ENCODE measurements around the gene NCKAP5.

Gene NCKAP5

GRCh38 chr2:133315280-133315679 is 253.0 kb downstream of the NCKAP5 start:
- DNase-seq: no peak

DNA sequence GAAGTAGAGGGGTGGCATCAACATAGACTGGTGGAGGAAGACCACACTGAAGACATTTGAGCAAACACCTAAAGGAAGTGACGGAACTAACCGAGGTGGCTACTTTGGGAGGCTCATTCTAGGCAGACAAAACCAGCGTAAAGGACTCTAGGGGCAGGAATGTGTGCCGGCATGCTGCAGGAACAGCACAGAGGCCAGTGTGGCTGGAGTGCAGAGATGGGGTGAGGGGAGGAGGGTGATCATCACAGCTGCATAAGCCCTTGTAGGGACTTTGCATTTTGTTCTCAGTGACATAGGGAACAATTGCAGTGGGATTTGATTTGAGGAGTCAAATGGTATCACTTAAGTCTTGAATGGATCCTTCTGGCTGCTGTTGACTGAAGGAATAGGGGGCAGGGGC is 253.5 kb downstream of the NCKAP5 start:
- DNase-seq: no peak

GRCh38 chr2:133312038-133312729 is 256.1 kb downstream of the NCKAP5 start:
- no peak for DNase-seq

DNA sequence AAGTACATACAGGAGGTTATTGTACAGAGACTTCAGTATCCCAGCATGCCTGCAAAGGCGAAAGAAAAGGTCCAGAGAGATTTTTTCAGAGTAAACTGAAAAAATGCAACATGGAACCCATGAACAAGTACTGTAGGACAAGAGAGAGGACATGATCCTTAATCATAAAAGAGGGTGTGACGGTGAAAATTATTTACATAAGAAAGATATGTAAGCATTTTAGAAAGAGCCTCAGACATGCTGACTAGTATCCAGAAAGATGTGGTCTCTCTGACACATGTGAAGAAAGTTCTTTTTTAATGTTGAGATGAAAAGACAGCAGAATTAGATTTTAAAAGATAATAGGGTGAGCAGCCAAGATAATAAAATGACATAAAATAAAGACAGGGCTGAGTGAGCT is 262.0 kb downstream of the NCKAP5 start:
- DNase-seq: no peak

GRCh38 chr2:133304344-133304743 is 263.9 kb downstream of the NCKAP5 start:
- no peak for DNase-seq

GRCh38 chr2:133303150-133303549 is 265.1 kb downstream of the NCKAP5 start:
- no peak for DNase-seq

DNA sequence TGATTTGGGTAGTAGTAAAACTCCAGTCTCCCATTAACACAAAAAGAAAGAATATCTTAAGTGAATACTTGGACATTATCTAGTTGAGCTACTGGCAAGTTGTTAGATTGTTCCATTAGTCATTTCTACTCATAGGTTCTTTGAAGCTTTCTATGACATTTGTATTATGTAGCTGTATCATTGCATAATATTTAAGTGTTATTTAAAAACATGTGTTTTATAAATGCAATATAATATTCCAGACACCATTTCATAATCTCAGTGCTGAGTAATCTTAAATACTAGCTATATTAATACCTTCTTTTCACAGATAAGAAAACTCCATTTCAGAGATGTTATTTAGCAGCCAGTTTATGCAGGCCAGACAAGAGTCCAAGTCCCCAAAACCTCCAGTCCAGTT is 271.9 kb downstream of the NCKAP5 start:
- DNase-seq: no peak

DNA sequence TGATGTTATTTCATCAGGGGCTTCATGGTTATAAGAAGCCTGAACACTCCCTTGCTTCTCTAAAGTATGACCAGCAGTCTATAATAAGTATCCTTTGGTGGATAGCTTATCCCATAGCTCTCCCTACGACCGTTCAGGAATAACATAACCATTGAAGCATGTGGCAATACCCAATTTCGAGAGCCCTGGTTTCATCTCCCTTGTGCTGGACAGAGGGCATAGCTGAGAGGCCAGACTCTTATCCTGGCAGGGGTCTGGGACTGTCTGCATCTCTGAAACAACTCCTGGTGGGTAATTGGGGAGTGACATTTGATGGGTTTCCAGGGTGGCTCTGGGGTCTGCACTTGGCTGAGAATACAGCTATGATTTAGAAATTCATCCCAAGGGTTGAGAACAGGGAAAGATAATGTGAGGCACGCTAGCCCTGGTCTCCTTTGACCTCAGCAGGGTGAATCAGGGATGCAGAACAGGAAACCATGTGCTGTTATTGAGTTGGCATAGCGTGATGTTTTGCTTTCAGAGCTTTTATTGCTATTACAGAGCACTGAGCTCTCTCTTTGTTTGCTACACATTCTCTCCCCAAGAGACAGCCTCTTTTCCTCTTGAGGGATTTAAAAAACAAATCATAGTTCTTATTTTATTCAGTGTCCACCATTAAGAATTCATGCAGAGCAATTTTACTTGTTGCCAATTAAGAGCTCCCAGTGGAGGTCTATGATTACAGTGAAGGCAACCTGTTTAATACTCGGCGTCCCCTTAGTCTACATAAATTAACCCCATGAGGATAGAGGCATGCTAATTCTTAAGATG is 274.5 kb downstream of the NCKAP5 start:
- DNase-seq: no peak

DNA sequence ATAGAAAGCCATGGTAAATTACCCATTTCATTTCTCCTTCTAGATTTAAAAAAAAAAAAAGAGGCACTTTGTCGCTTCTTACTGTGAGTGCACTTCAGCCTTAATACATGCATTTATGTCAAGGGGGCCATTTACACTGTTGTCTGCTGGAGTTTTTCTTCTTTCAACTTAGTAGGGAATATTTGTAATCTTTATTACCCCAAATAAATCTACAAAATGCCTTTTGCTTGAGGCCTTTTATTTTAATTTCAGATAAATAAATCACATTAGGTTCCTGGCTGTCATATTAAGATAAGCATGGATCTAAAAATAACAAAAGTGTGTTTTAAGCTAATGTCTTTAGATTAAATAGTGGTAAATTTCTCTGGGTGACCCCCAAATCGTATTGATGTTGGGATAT is 276.0 kb downstream of the NCKAP5 start:
- DNase-seq: no peak

GRCh38 chr2:133287709-133288108 is 280.6 kb downstream of the NCKAP5 start:
- no peak for DNase-seq

GRCh38 chr2:133286326-133286922 is 281.8 kb downstream of the NCKAP5 start:
- DNase-seq: no peak

GRCh38 chr2:133273031-133273430 is 295.2 kb downstream of the NCKAP5 start:
- no peak for DNase-seq

- DNase-seq: no peak
Measured at GRCh38 chr2:133271105-133271504, 297.2 kb downstream of the NCKAP5 start.

GRCh38 chr2:133270550-133270949 is 297.7 kb downstream of the NCKAP5 start:
- DNase-seq: no peak

GRCh38 chr2:133266926-133267590 is 301.2 kb downstream of the NCKAP5 start:
- DNase-seq: no peak

DNA sequence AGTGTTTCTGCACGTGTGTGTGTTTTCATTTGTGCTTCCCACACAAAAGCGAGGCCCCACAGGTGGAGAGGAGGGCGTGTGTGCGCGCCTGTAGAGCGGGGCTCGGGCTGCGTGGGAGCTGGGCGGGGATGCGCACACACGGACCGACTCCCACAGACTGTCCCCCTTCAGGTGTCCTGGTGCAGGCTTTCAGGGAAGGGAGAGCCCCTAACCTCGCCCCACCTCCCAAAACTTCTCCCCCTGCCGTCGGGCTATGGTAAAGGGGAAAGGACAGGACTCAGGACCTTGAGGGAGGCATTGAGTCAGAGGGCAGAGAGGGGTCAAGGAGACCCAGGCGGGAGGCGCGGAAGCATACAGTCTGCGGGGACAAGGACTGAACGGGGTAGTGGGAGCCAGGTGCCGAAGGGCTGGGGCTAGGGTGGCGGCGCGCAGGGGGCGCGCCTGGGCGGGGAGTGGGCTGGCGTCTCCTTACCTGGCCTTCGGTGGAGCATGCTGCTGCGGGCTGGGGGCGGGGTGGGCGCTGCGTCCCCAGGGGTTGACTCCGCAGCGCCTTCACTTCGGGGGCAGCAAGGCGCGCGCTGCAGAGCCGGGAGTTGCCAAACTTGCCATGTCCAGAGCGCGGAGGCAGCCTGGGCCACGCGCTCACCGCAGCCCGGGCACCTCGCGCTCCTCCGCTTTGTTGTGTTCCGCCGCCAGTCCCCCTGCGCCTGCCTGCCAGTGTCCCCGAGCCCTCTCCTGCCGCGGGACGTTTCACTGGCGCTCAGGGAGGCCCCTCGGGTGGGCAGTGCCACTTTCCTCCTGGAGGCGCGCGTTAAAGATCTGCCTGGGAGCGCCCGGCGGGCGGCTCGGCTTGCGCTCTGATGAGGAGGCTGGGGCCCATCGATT is 302.0 kb downstream of the NCKAP5 start:
- DNase-seq: no peak

DNA sequence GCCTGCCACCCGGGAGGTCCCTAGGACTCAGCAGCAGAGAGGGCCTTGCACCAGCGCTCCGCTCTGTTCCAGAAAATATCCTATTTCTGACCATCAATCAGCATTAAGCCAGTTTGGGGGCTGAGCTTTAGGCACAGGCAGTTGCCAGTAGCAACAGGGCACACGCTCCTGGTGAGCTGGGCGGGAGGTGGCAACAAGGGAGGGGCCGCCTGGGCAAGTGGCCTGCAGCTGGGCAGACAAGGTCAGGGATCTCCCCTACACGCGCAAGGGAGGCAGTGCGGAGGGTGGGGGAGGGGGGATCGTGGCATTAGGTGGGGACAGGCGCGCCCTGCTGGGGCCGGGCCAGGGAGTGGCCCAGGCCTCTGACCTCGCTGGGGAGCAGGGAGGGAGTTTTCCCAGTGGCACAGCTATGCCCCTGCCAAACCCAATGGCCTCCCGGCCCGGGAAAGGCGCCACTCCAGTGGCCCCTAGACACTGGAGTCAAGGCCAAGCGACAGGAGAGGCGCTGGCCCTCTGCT is 302.8 kb downstream of the NCKAP5 start:
- no peak for DNase-seq

DNA sequence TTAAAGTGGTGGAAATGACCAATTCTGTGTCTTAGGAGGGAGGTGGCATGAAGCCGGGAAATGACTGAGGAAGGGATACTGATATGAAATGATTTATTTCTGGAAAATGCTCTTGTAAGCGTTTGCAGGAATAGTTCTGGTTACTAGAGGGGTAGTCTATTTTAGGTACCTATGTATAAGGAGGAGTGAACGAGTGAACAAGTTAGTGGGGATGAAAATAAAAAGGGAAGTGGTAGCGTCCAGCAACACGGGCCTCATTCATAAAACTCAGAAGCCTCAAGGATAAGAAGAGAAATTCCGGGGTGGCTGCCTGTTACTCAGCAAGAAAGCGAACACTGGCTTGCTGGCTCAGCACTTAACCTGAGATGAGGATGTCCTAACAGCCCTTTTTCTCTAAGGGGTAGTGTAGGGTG is 303.3 kb downstream of the NCKAP5 start:
- DNase-seq: no peak

DNA sequence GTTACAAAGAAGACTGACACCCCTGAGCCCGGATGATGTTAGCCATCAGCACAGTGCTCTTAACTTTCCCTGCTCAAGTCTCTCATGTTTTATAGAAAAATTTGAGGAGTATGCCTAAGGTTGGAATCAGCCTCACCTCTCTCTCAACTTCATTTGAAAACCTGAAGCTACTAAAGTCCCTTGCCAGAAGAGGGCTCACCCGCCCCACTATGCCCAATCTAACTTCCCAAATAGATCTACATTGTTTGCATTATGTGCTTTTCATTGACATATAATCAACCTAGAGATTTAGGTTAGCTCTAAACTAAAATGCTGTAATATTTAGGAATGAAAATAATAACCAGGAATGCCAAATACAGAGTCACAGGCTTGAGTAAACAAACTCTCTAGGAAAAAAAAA is 305.4 kb downstream of the NCKAP5 start:
- DNase-seq: no peak

GRCh38 chr2:133255360-133255759 is 312.9 kb downstream of the NCKAP5 start:
- DNase-seq: no peak

GRCh38 chr2:133253793-133254192 is 314.5 kb downstream of the NCKAP5 start:
- no peak for DNase-seq

GRCh38 chr2:133252780-133253355 is 315.4 kb downstream of the NCKAP5 start:
- DNase-seq: no peak

All from inflammatory macrophage treated with lipopolysaccharide for 4 hours (primary cell).